Lung (tissue), 12 donors: Measurements from ENCODE around the gene SGPL1. TPM values are rescaled to one million over a fixed set of nuclear protein-coding genes. Genes with fewer than 3 reads are reported as not detected.
A peak's percentile ranks its signal among the peaks of the same experiment; 100 is the strongest.

Source experiments
- ATAC-seq: fragments of 200-7000 bp; cut with Tn5 transposase; one replicate; pipeline ENCODE4 v1.9.1; 2020; ENCODE audit warnings: moderate number of reproducible peaks; ENCODE audit not compliant: insufficient read depth, low FRiP score
- DNase-seq, 3 donors: peaks; one replicate each; pipeline ENCODE4 v3.0.0-alpha.2; 2013 to 2017
- H3K27ac ChIP-seq, 2 donors: one replicate each; pipeline ENCODE4 v1.5.1; 2013; ENCODE audit warnings: mild to moderate bottlenecking in 2 of 2, moderate library complexity in 2 of 2, control low read depth in 1 of 2, inconsistent platforms in 1 of 2, low read depth in 1 of 2, low read length in 1 of 2
- H3K27me3 ChIP-seq, 3 donors: one replicate each; pipeline ENCODE4 v1.5.1; 2013; ENCODE audit warnings: low read length in 2 of 3; ENCODE audit not compliant: control insufficient read depth in 3 of 3, insufficient read depth in 3 of 3
- H3K36me3 ChIP-seq, 4 donors: one replicate each; pipeline ENCODE4 v1.5.1; 2013; ENCODE audit warnings: low read length in 4 of 4, mild to moderate bottlenecking in 1 of 4, moderate library complexity in 1 of 4; ENCODE audit not compliant: control insufficient read depth in 4 of 4, insufficient read depth in 4 of 4
- H3K4me1 ChIP-seq, 5 donors: one replicate each; pipeline ENCODE4 v1.5.1; 2013; ENCODE audit warnings: low read length in 5 of 5, mild to moderate bottlenecking in 2 of 5, moderate library complexity in 1 of 5; ENCODE audit not compliant: control insufficient read depth in 5 of 5, insufficient read depth in 5 of 5
- H3K4me3 ChIP-seq: one replicate; pipeline ENCODE4 v1.5.1; 2013; ENCODE audit warnings: mild to moderate bottlenecking, control low read depth, moderate library complexity
- H3K9ac ChIP-seq, 2 donors: one replicate each; pipeline ENCODE4 v1.5.1; 2013; ENCODE audit warnings: low read length in 2 of 2, control low read depth in 1 of 2; ENCODE audit not compliant: insufficient read depth in 1 of 2
- H3K9me3 ChIP-seq, 4 donors: one replicate each; pipeline ENCODE4 v1.5.1; 2013; ENCODE audit warnings: low read length in 3 of 4, mild to moderate bottlenecking in 1 of 4, moderate library complexity in 1 of 4; ENCODE audit not compliant: control insufficient read depth in 4 of 4, insufficient read depth in 3 of 4
- WGBS, 2 donors: extraction: QIAGEN DNeasy Blood & Tissue Kit; methylation state at CpG; one replicate each; pipeline ENCODE4 v1.1.7; 2013; 5-methylcytosine and 5-hydroxymethylcytosine counted together
- polyA plus RNA-seq, 2 donors: library from polyadenylated mRNA; stranded (reverse); fragments of 200-250 nt; gene quantifications; one replicate each; pipeline ENCODE4 v1.2.1, GENCODE V29; 2013
- total RNA-seq, 2 donors: library from RNA; depleted of rRNA in 1 of 2; stranded (reverse); fragments of >200 nt in 1 of 2; gene quantifications; one replicate each; pipeline ENCODE4 v1.2.1, GENCODE V29; 2014 to 2021
- TF ChIP-seq, protein P1 (sequence below): IDR thresholded peaks from 2 replicates; pipeline ENCODE4 v1.5.1; 2012; ENCODE audit warnings: mild to moderate bottlenecking; ENCODE audit errors: control extremely low read depth, extremely low read depth
- donor health status: control.
- donor health status: control.
- donor health status: Bipolar disorder and iron deficiency.
- donor health status: healthy.
- donor health status: DM: yes; HTN: yes; CAD: no.

Gene SGPL1
- total and polyA plus RNA-seq, 4 donors, result 8.3 to 57.4 (median 30.8) TPM

DNA sequence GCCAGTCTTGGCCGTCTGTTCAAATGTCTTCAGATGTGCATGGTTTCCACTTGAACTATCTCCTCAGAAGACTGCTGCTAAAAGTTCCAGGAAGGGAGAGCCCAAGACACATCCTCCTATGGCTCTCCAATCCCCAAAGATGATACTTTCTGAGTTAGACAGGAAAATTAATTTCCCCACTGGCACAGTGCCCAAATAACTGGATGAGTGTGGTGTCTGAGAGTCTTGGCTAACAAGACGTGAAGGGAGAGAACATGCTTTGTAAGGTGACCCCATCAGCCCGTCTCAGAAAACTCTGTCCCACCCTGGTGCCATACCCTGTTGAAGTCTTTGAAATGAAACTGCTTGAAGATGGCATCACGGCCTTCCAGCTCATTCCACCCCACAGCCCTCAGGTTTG, 69.7 kb downstream of the SGPL1 start:
- Histone ChIP-seq H3K27ac (no peak overlapping the region), H3K9me3 (no peaks in the 10 kb centered on the region), H3K9ac (no peak overlapping the region), H3K27me3 (no peaks in the 10 kb centered on the region), H3K4me3 (no peak overlapping the region), H3K36me3 (peaks cover 0 to 12% (median 5%) of the 10 kb centered on the region in 4 donors), H3K4me1 (peaks cover 0 to 14% (median 4%) of the 10 kb centered on the region in 5 donors)
- TF ChIP-seq, protein P1, sequence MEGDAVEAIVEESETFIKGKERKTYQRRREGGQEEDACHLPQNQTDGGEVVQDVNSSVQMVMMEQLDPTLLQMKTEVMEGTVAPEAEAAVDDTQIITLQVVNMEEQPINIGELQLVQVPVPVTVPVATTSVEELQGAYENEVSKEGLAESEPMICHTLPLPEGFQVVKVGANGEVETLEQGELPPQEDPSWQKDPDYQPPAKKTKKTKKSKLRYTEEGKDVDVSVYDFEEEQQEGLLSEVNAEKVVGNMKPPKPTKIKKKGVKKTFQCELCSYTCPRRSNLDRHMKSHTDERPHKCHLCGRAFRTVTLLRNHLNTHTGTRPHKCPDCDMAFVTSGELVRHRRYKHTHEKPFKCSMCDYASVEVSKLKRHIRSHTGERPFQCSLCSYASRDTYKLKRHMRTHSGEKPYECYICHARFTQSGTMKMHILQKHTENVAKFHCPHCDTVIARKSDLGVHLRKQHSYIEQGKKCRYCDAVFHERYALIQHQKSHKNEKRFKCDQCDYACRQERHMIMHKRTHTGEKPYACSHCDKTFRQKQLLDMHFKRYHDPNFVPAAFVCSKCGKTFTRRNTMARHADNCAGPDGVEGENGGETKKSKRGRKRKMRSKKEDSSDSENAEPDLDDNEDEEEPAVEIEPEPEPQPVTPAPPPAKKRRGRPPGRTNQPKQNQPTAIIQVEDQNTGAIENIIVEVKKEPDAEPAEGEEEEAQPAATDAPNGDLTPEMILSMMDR, result no peak
- DNase-seq (peak in 1 of 3 donors; percentile 3), ATAC-seq (no peak)
- 76% methylated on average over 4 of the region's 4 CpGs for WGBS, 2 donors

DNA sequence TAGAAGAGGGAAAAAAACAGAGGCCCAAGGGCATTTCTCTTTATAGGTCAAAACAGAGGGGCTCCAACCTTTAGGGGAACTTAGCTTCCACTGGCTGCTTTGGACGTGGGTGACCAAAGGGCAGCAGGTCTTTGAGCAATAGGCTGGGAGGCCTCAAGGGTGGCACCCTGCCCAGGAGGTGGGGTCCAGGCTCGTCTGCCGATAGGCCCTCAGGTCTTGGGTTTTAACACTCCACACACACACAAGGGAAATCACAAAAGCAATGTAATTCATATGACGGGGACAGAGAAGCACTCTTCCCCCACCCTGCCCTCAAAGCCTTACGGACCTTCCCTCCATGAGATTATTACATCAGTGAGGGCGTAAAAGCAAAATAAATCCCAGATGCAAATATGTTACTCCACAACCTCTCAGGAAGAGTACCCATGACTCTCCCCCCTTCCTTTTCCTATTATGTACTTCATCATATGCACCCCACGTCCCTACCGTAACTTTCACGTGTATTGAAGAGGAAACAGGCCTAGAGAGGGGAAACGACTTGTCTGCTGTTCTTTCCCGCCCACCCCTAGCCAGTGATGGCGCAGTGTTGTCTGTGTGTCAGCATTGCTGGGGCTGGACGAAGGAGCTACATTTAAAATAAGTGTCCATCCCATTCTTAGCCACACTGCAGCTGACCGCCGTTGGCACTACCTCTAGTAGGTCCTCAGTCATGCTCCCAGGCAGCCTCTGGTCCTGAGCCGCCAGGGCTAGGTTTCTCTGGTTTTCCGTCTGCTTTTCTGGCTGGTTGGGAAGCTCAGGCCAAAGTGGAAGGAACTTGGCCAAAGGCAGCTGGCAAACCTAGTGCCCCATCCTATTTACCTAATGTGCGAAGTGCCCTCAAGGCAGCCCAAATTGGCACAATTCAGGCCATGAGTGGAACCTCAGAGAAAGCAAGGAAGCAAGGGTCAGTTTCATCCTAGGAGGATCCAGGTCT, 70.5 kb downstream of the SGPL1 start:
- Histone ChIP-seq H3K36me3 (peaks cover 0 to 12% (median 5%) of the 10 kb centered on the region in 4 donors), H3K4me1 (peaks cover 0 to 20% (median 2%) of the 10 kb centered on the region in 5 donors), H3K9me3 (no peaks in the 10 kb centered on the region), H3K27me3 (no peaks in the 10 kb centered on the region), H3K4me3 (no peak overlapping the region), H3K9ac (no peak overlapping the region), H3K27ac (peak overlapping the region in 1 of 2 donors; percentile 27)
- no peak for ATAC-seq
- WGBS, 2 donors, result 54 to 64% methylated on average over 18 of the region's 18 CpGs
- DNase-seq, result peak in 1 of 3 donors; percentile 2
- TF ChIP-seq, protein P1, result no peak

DNA sequence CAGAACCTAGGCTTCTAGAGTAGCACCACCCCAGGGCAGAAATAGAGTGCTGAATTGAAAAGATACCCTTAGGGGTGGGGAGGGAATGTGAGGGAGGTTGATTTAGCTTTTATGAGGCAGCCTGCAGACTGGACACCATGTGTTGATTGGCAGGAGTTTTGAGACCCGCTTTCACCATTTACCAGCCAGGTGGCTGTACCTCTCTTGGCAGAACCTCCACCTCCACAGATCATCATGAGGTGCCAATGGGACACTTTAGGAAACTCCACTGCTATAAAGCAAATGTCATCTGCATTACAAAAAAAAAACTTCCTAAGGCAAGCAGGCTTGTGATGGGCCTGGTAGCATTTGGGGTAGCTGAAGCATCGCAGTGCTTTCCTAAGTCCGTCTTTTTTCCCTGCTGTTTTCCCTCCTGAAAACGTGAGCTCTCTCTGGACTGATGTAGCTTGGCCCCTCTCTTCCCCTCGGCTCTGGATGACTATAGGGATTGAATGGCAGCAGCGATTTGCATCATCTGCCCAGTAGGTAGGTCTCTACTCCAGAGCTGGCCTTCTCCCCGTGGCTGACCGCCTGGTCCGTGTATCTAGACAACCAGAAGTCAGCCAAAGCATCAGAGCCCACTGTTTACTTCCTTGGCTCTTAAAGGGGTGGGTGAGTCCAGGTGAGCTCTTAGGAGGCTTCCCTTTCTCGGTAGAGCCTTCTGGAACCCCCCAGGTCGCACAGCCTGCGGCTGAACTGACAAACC, 71.3 kb downstream of the SGPL1 start:
- no peak for DNase-seq
- H3K4me3 ChIP-seq, result peak overlapping the region; percentile 54
- TF ChIP-seq, protein P1, result no peak
- H3K9me3 ChIP-seq, result no peaks in the 10 kb centered on the region
- no peak for ATAC-seq
- H3K9ac ChIP-seq, result peak overlapping the region in 1 of 2 donors; percentile 56
- H3K36me3 ChIP-seq, result peaks cover 0 to 12% (median 4%) of the 10 kb centered on the region in 4 donors
- peaks cover 0 to 20% (median 2%) of the 10 kb centered on the region in 5 donors for H3K4me1 ChIP-seq
- peak overlapping the region in 1 of 2 donors; percentile 81 for H3K27ac ChIP-seq
- no peaks in the 10 kb centered on the region for H3K27me3 ChIP-seq
- 71 to 79% methylated on average over 12 of the region's 12 CpGs for WGBS, 2 donors
